A549 (cell line): ENCODE results near the gene PRKCD. TPM values are rescaled to one million over a fixed set of nuclear protein-coding genes. Genes with fewer than 3 reads are reported as not detected.

Experiments used
- ATAC-seq, 2 experiments: fragments of 200-7000 bp in 1 of 2; fragments of >200 bp in 1 of 2; cut with Nextera tagmentation in 1 of 2; cut with Tn5 transposase in 1 of 2; 3 replicates each; pipeline versions ENCODE4 v1.8.0 to v1.9.1; 2018 to 2020; ENCODE audit warnings: mild to moderate bottlenecking in 1 of 2, moderate library complexity in 1 of 2
- CTCF ChIA-PET: fragments of 300-600 bp; sonication (Branson Sonifier 250); formaldehyde crosslinking; extraction: SDS; loops from one replicate; lab custom pipeline; 2021; ENCODE audit warnings: antibody characterized with exemption, inconsistent platforms; lab: Yijun Ruan, JAX
- POLR2A ChIA-PET: fragments of 350-600 bp; formaldehyde crosslinking; extraction: SDS; loops from one replicate; lab custom pipeline; 2021; ENCODE audit warnings: antibody characterized with exemption, inconsistent platforms; lab: Yijun Ruan, JAX
- DNase-seq, 2 experiments: peaks; one replicate each; pipeline versions ENCODE4 v3.0.0 to v3.0.0-alpha.2; 2011 to 2016; ENCODE audit warnings: low read depth in 1 of 2, low spot score in 1 of 2
- FAIRE-seq: peaks from 2 replicates; lab custom pipeline; 2011; peaks lifted over from hg19 to GRCh38; lab: Jason Lieb, UNC
- H3K27ac ChIP-seq, 2 experiments: fragments of >200 bp; sonication (Bioruptor Twin); formaldehyde crosslinking; 3 replicates each; pipeline ENCODE4 v1.5.1; 2016 to 2017
- H3K4me1 ChIP-seq: fragments of >200 bp; sonication (Bioruptor Twin); formaldehyde crosslinking; 3 replicates; pipeline ENCODE4 v1.6.1; 2016
- H3K4me2 ChIP-seq: fragments of >200 bp; sonication (Bioruptor Twin); formaldehyde crosslinking; 3 replicates; pipeline ENCODE4 v1.6.1; 2016
- H3K4me3 ChIP-seq: fragments of >200 bp; sonication (Bioruptor Twin); formaldehyde crosslinking; 3 replicates; pipeline ENCODE4 v1.5.1; 2016
- H3K9me3 ChIP-seq: fragments of >200 bp; sonication (Bioruptor Twin); formaldehyde crosslinking; 3 replicates; pipeline ENCODE4 v1.6.1; 2016
- CEBPB ChIP-seq, 2 experiments: fragments of >200 bp in 1 of 2; sonication (Bioruptor Twin) in 1 of 2; formaldehyde crosslinking in 1 of 2; IDR thresholded peaks; 2 replicates each; pipeline ENCODE4 v1.6.1; 2012 to 2016
- E2F6 ChIP-seq: IDR thresholded peaks from 2 replicates; pipeline ENCODE4 v1.6.1; 2012; ENCODE audit warnings: low read depth, borderline replicate concordance
- EHMT2 ChIP-seq: fragments of 200-600 bp; sonication (generic); IDR thresholded peaks from 2 replicates; pipeline ENCODE4 v1.6.1; 2016; ENCODE audit warnings: antibody characterized with exemption, low read depth, mild to moderate bottlenecking, moderate library complexity
- EP300 ChIP-seq, 2 experiments: fragments of >200 bp; sonication (Bioruptor Twin); formaldehyde crosslinking; IDR thresholded peaks; 2 replicates in 1 of 2; 3 replicates in 1 of 2; pipeline ENCODE4 v1.6.1; 2016 to 2017
- ESRRA ChIP-seq: fragments of 150-350 bp; IDR thresholded peaks from 2 replicates; pipeline ENCODE4 v1.6.1; 2014; ENCODE audit warnings: mild to moderate bottlenecking, low read length, borderline replicate concordance
- FOXS1 ChIP-seq: fragments of 250-450 bp; sonication (Bioruptor Pico); IDR thresholded peaks from 2 replicates; pipeline ENCODE4 v1.5.0; 2020; ENCODE audit warnings: mild to moderate bottlenecking, moderate library complexity
- HES2 ChIP-seq: fragments of >200 bp; sonication (Bioruptor Twin); formaldehyde crosslinking; IDR thresholded peaks from 2 replicates; pipeline ENCODE4 v1.6.1; 2016
- HOXA7 ChIP-seq: fragments of 250-450 bp; sonication (Bioruptor Pico); IDR thresholded peaks from 2 replicates; pipeline ENCODE4 v1.5.0; 2020; ENCODE audit warnings: mild to moderate bottlenecking, moderate library complexity
- JUNB ChIP-seq: fragments of >200 bp; sonication (Bioruptor Twin); formaldehyde crosslinking; IDR thresholded peaks from 2 replicates; pipeline ENCODE4 v1.6.1; 2016
- KDM1A ChIP-seq: fragments of 200-600 bp; sonication (generic); IDR thresholded peaks from 2 replicates; pipeline ENCODE4 v1.6.1; 2016; ENCODE audit warnings: low read depth, mild to moderate bottlenecking
- MAZ ChIP-seq: fragments of 150-350 bp; IDR thresholded peaks from 2 replicates; pipeline ENCODE4 v1.6.1; 2014; ENCODE audit warnings: antibody characterized with exemption, low read depth, low read length, borderline replicate concordance
- MYC ChIP-seq: IDR thresholded peaks from 2 replicates; pipeline ENCODE4 v1.6.1; 2012; ENCODE audit warnings: mild to moderate bottlenecking, inconsistent platforms, low read length, improper control_type of control experiment, borderline replicate concordance
- NR3C1 ChIP-seq: fragments of >200 bp; sonication (Bioruptor Twin); formaldehyde crosslinking; IDR thresholded peaks from 3 replicates; pipeline ENCODE4 v1.6.1; 2017
- PHF8 ChIP-seq: fragments of 200-600 bp; sonication (generic); IDR thresholded peaks from 2 replicates; pipeline ENCODE4 v1.6.1; 2016; ENCODE audit warnings: low read depth, mild to moderate bottlenecking, antibody characterized with exemption, moderate library complexity, borderline replicate concordance
- POLR2A ChIP-seq: IDR thresholded peaks from 2 replicates; pipeline ENCODE4 v1.6.1; 2012; ENCODE audit warnings: mild to moderate bottlenecking, low read length
- REST ChIP-seq: fragments of 200-600 bp; sonication (generic); IDR thresholded peaks from 2 replicates; pipeline ENCODE4 v1.6.1; 2016; ENCODE audit warnings: antibody characterized with exemption, mild to moderate bottlenecking, moderate library complexity
- RFX5 ChIP-seq: fragments of 450-650 bp; IDR thresholded peaks from 2 replicates; pipeline ENCODE4 v1.7.1; 2014; ENCODE audit warnings: antibody characterized with exemption, mild to moderate bottlenecking, moderate library complexity
- TFCP2L1 ChIP-seq: fragments of 250-450 bp; sonication (Bioruptor Pico); IDR thresholded peaks from 2 replicates; pipeline ENCODE4 v1.5.0; 2021; ENCODE audit warnings: mild to moderate bottlenecking
- WGBS: methylation state at CpG from one replicate; pipeline ENCODE4 v1.1.6; 2017; ENCODE audit errors: missing lambda C conversion rate; 5-methylcytosine and 5-hydroxymethylcytosine counted together
- polyA plus RNA-seq, 4 experiments: library from polyadenylated mRNA; depleted of rRNA in 3 of 4; stranded (reverse); fragments of >200 nt; fragmentation: RNase III in 1 of 4; extraction: RNeasy Plus Mini Kit Qiagen cat#74134 plus additional on column Dnase treatment in 1 of 4; gene quantifications; 2 replicates in 3 of 4; 3 replicates in 1 of 4; pipeline ENCODE4 v1.2.3, GENCODE V29; 2011 to 2017
- TF ChIP-seq, protein P1 (sequence below): fragments of >200 bp; sonication (Bioruptor Twin); formaldehyde crosslinking; IDR thresholded peaks from 3 replicates; pipeline ENCODE4 v1.6.1; 2016

The PRKCD gene
- polyA plus RNA-seq, 2 of the 4 experiments (the other 2 are of a cell fraction) = 10.1 to 18.3 TPM

DNA sequence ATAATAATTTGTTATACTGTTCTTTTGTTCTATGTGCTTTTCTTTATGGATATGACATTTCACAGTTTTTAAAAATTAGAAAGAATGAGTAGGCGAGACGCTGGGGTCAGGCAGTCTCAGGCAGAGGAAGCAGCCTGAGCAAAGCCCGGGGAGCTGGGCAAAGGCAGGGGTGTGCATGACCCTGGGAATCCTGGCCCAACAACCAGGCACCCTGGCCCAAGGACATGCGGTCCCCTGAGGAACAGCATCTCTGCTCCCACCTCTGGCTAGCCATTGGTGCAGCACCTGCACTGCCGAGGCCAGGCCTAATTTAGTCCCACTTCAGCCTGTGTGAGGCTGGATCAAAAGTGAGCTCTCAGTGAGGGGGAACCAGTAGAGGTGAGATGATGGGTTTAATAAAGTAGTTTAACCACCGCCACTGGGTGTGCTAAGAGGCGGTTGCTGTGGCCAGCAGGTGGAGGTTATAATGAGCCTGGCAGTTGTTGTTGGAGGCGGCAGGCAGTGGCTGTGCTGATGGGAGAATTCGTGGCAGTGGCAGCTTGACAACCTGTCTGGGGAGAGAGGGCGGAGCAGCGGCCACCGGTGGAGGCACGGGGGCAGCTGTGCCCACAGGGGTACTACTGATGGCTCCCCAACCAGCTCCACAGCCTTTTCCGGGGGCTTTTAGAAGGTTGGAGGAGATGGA is 41.5 kb downstream of the PRKCD start:
- Histone ChIP-seq H3K4me3 (no peak overlapping the region), H3K9me3 (no peaks in the 10 kb centered on the region), H3K4me1 (no peaks in the 10 kb centered on the region), H3K4me2 (no peak overlapping the region), H3K27ac (no peak overlapping the region)
- FAIRE-seq (no peak), ATAC-seq (peak in 1 of 2 experiments; percentile 14; a peak in 1 of 6 replicates), DNase-seq (no peak)
- CTCF ChIA-PET = interaction anchor here (1.3 to 1.4 kb wide), 2 partner anchors 18 to 88 kb away, joined by 3 to 4 read pairs; no protein-coding TSS in a partner anchor
- POLR2A ChIA-PET = no interaction called here
- 92% methylated on average over 13 of the region's 14 CpGs for WGBS
- TF ChIP-seq, protein P1, sequence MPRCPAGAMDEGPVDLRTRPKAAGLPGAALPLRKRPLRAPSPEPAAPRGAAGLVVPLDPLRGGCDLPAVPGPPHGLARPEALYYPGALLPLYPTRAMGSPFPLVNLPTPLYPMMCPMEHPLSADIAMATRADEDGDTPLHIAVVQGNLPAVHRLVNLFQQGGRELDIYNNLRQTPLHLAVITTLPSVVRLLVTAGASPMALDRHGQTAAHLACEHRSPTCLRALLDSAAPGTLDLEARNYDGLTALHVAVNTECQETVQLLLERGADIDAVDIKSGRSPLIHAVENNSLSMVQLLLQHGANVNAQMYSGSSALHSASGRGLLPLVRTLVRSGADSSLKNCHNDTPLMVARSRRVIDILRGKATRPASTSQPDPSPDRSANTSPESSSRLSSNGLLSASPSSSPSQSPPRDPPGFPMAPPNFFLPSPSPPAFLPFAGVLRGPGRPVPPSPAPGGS = no peak
- no peak for TF ChIP-seq KDM1A
- TF ChIP-seq E2F6 = no peak
- no peak for TF ChIP-seq NR3C1
- TF ChIP-seq HES2 = no peak
- TF ChIP-seq CEBPB (IDR thresholded peaks at IDR 0.05) = no peak
- no peak for TF ChIP-seq PHF8
- TF ChIP-seq TFCP2L1 (CRISPR knock-in tag) = no peak
- TF ChIP-seq JUNB = no peak
- TF ChIP-seq REST = no peak
- TF ChIP-seq EP300 (IDR thresholded peaks at IDR 0.05) = no peak
- TF ChIP-seq EHMT2 = no peak

DNA sequence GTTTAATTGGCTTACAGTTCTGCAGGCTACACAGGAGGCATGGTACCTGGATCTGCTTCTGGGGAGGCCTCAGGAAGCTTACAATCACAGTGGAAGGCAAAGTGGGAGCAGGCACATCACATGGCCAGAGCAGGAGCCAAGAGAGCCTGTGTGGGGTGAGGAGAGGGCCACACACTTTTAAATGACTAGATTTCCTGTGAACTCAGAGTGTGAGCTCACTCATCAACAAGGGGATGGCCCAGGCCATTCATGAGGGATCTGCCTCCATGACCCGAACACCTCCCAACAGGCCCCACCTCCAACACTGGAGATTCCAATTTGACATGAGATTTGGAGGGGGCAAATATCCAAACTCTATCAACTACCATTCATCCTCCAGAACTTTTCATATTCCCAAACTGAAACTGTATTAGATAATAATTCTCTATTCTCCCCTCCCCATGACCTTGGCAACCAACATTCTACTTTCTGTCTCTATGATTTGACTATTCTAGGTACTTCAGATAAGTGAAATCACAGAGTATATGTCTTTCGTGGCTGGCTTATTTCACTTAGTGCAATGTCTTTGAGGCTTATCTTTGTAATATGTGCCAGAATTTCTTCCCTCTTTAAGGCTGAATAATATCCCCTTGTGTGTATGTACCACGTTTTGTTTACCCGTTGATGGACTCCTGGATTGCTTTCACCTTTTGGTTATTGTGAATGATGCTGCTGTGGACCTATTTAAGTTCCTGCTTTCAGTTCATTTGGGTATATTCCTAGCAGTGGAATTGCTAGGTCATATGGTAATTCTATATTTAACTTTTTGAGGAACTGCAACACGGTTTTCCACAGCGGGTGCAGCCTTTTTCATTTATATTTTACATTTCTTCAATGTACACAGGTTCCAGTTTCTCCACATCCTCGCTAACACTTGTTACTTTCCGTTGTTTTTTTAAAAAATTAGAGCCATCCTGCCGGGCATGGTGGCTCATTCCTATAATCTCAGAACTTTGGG is 51.0 kb downstream of the PRKCD start:
- POLR2A ChIA-PET = no interaction called here
- WGBS = 85% methylated on average over 9 of the region's 9 CpGs
- FAIRE-seq = no peak

More for the DNA sequence above, 51.0 kb downstream of the PRKCD start:
- peaks cover 7% of the 10 kb centered on the region; the same call in 1 of the 3 replicates for H3K9me3 ChIP-seq
- DNase-seq (no peak), ATAC-seq (peak; percentile 43 to 67; a peak in 5 of 6 replicates)
- H3K4me2 ChIP-seq = no peak overlapping the region
- CTCF ChIA-PET = interaction anchor here (1.0 to 1.3 kb wide), 2 partner anchors 8 to 11 kb away, joined by 3 to 4 read pairs; no protein-coding TSS in a partner anchor
- H3K4me1 ChIP-seq = no peaks in the 10 kb centered on the region
- no peak for TF ChIP-seq FOXS1 (CRISPR knock-in tag)
- no peak for TF ChIP-seq MYC
- TF ChIP-seq MAZ = no peak
- TF ChIP-seq POLR2A = no peak
- TF ChIP-seq RFX5 = no peak
- TF ChIP-seq ESRRA = no peak
- peak; percentile 28; the same call in 1 of the 2 replicates for TF ChIP-seq HOXA7
- H3K4me3 ChIP-seq = no peak overlapping the region
- H3K27ac ChIP-seq = no peak overlapping the region
